ENCODE measurements around the gene TCEAL3. TPM values are rescaled to one million over a fixed set of nuclear protein-coding genes. Genes with fewer than 3 reads are reported as not detected.

The TCEAL3 gene, protein sequence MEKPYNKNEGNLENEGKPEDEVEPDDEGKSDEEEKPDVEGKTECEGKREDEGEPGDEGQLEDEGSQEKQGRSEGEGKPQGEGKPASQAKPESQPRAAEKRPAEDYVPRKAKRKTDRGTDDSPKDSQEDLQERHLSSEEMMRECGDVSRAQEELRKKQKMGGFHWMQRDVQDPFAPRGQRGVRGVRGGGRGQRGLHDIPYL
- total RNA-seq (ENCODE audit: low replicate concordance) = 12.0 and 12.3 TPM in 2 replicates

DNA sequence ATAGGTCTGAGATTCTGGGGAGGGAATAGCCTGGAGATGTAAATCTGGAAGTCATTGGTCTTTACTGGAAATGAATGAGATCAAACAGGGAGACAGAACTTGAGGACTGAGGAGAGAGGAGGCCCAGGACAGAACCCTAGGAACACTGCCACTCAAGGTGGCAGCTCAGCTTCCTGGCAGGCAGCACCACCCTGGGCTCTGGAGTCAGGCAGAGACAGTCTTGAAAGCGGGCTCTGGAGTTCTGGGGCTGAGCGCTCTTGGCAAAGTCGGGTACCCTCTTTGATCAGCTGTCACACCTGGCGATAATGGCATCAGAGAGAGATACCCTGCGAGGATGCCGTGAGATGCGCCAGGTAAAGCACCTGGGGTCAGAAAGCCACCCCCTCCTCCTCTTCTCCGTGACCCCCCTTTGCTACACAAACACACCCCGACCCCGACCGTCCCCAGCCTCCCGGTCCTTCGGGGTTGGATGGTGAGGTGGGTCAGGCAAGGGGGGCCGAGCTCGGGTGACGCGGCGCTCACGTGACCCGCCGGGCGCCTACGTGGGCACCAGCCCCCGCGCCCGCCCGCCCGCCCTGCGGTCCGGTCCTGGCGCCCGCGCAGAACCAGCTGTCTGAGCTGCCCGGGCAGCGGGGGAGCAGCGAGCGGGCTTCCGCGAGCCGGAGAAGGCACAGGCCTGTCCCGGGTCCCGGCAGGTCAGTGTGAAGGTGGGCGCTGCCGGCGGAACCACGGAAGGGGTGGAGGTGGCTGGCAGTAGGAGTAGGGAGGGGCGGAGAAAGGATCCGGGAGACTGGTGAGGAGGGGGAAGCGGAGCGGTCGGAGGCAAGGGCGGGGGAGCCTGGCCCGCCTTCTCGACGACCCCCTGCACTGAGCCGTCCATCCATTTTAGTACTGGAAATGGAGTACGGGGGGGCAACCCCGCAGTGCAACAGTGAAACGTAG is at the start of gene TCEAL3:
TSS of gene TCEAL3 (plus strand) at position 600 of the 942 bp plus-strand sequence. CDS start 1,102 bp downstream, outside the sequence.
- Histone ChIP-seq H3F3A (ENCODE audit: low read depth) (no peaks in the 10 kb centered on the region), H3K4me2 (peak within 1 kb of the TSS; percentile 79), H3K9ac (peak within 1 kb of the TSS; percentile 34), H3K9me3 (ENCODE audit: low read depth) (no peaks in the 10 kb centered on the region), H4K20me1 (ENCODE audit: low read depth) (no peaks in the 10 kb centered on the region), H3K79me2 (ENCODE audit: low read depth) (no peaks in the 10 kb centered on the region), H3K4me1 (no peaks in the 10 kb centered on the region), H3K27me3 (peaks cover 15% of the 10 kb centered on the region), H3K36me3 (no peaks in the 10 kb centered on the region), H3K27ac (no peak within 1 kb of the TSS), H3K4me3 (peak within 1 kb of the TSS; percentile 68), H2AFZ (replicated peaks) (peak within 1 kb of the TSS; percentile 38)
- peak; percentile 67 for DNase-seq (ENCODE audit: low spot score)
- H3K27ac Mint-ChIP-seq = peak within 1 kb of the TSS; percentile 64
- TF ChIP-seq EZH2 (IDR thresholded peaks at IDR 0.05) (no peak), EZH2phosphoT487 (IDR thresholded peaks at IDR 0.05) (no peak)
- TF ChIP-seq, protein P1, sequence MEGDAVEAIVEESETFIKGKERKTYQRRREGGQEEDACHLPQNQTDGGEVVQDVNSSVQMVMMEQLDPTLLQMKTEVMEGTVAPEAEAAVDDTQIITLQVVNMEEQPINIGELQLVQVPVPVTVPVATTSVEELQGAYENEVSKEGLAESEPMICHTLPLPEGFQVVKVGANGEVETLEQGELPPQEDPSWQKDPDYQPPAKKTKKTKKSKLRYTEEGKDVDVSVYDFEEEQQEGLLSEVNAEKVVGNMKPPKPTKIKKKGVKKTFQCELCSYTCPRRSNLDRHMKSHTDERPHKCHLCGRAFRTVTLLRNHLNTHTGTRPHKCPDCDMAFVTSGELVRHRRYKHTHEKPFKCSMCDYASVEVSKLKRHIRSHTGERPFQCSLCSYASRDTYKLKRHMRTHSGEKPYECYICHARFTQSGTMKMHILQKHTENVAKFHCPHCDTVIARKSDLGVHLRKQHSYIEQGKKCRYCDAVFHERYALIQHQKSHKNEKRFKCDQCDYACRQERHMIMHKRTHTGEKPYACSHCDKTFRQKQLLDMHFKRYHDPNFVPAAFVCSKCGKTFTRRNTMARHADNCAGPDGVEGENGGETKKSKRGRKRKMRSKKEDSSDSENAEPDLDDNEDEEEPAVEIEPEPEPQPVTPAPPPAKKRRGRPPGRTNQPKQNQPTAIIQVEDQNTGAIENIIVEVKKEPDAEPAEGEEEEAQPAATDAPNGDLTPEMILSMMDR (IDR thresholded peaks at IDR 0.05) = no peak
- peaks cover 7% of the 10 kb centered on the region for H3K4me1 Mint-ChIP-seq
- H3K36me3 Mint-ChIP-seq = peaks cover 11% of the 10 kb centered on the region
- H3K27me3 Mint-ChIP-seq (ENCODE audit: insufficient read depth, low read depth) = no peaks in the 10 kb centered on the region
- no peaks in the 10 kb centered on the region for H3K9me3 Mint-ChIP-seq
- H3K4me3 Mint-ChIP-seq = peak within 1 kb of the TSS; percentile 88

DNA sequence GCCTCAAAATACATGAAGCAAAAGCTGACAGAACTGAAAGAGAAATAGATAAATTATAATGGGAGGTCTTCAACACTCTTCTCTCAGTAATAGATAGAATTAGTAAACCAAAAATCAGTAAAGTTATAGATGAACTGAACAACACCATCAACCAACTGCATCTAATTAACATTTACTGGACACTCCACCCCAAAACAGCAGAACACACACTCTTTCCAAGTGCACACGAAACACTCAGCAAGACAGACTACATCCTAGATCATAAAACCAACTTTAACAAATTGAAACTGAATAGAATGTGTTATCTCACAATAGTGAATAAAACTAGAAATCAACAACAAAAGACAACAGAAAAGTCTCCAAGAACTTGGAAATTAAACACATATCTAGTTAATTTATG is 47.5 kb upstream of the TCEAL3 start:
- no peak overlapping the region for H2AFZ ChIP-seq (replicated peaks)
- no peaks in the 10 kb centered on the region for H3K9me3 ChIP-seq (ENCODE audit: low read depth)
- H3K4me1 Mint-ChIP-seq = peaks cover under 1% of the 10 kb centered on the region
- H3K36me3 Mint-ChIP-seq = no peaks in the 10 kb centered on the region
- H3K4me3 Mint-ChIP-seq = no peak overlapping the region
- H3K27ac Mint-ChIP-seq = no peak overlapping the region
- no peak for TF ChIP-seq EZH2phosphoT487 (IDR thresholded peaks at IDR 0.05)
- TF ChIP-seq, protein P1 (IDR thresholded peaks at IDR 0.05) = no peak
- no peak for TF ChIP-seq EZH2 (IDR thresholded peaks at IDR 0.05)
- H3K9me3 Mint-ChIP-seq = no peaks in the 10 kb centered on the region
- no peak for DNase-seq (ENCODE audit: low spot score)
- no peaks in the 10 kb centered on the region for H4K20me1 ChIP-seq (ENCODE audit: low read depth)
- H3K4me1 ChIP-seq = no peaks in the 10 kb centered on the region
- no peaks in the 10 kb centered on the region for H3K79me2 ChIP-seq (ENCODE audit: low read depth)
- no peaks in the 10 kb centered on the region for H3K36me3 ChIP-seq
- no peak overlapping the region for H3K27ac ChIP-seq
- no peak overlapping the region for H3K4me2 ChIP-seq
- H3K9ac ChIP-seq = no peak overlapping the region
- peaks cover 9% of the 10 kb centered on the region for H3K27me3 ChIP-seq
- H3K27me3 Mint-ChIP-seq (ENCODE audit: insufficient read depth, low read depth) = no peaks in the 10 kb centered on the region
- H3K4me3 ChIP-seq = no peak overlapping the region
- no peaks in the 10 kb centered on the region for H3F3A ChIP-seq (ENCODE audit: low read depth)

DNA sequence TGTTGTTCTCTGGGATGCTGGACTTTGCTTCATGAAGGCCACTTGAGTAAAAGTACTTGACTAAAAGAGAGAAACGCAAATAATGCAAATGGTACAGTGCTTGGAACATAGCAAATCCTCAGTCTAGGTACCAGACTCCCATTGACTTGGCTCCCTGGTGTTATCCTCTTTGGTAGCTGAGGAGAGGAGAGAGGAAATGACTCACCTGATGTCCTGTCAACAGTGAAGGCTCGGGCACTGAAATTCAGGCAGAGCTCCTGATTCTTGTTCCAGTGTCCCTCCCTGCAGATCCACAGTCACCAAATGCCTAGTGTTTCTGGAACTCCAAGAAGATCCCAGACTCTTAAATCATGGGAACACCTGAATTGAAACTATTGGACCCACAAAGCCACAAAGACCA is 45.0 kb upstream of the TCEAL3 start:
- no peaks in the 10 kb centered on the region for H3K4me1 Mint-ChIP-seq
- TF ChIP-seq EZH2 (IDR thresholded peaks at IDR 0.05) = no peak
- no peak for TF ChIP-seq EZH2phosphoT487 (IDR thresholded peaks at IDR 0.05)
- TF ChIP-seq, protein P1 (IDR thresholded peaks at IDR 0.05) = no peak

More for the DNA sequence above, 45.0 kb upstream of the TCEAL3 start:
- H3K27ac ChIP-seq = no peak overlapping the region
- H3K36me3 Mint-ChIP-seq = no peaks in the 10 kb centered on the region
- no peaks in the 10 kb centered on the region for H3K36me3 ChIP-seq
- H3K9me3 ChIP-seq (ENCODE audit: low read depth) = no peaks in the 10 kb centered on the region
- no peak overlapping the region for H3K4me3 Mint-ChIP-seq
- H3F3A ChIP-seq (ENCODE audit: low read depth) = no peaks in the 10 kb centered on the region
- H3K9me3 Mint-ChIP-seq = no peaks in the 10 kb centered on the region
- H3K79me2 ChIP-seq (ENCODE audit: low read depth) = no peaks in the 10 kb centered on the region
- H4K20me1 ChIP-seq (ENCODE audit: low read depth) = no peaks in the 10 kb centered on the region
- DNase-seq (ENCODE audit: low spot score) = no peak
- no peak overlapping the region for H3K27ac Mint-ChIP-seq
- no peaks in the 10 kb centered on the region for H3K4me1 ChIP-seq
- H3K4me2 ChIP-seq = no peak overlapping the region
- no peaks in the 10 kb centered on the region for H3K27me3 Mint-ChIP-seq (ENCODE audit: insufficient read depth, low read depth)
- no peak overlapping the region for H3K4me3 ChIP-seq
- H3K9ac ChIP-seq = no peak overlapping the region
- H2AFZ ChIP-seq (replicated peaks) = no peak overlapping the region
- H3K27me3 ChIP-seq = peaks cover 5% of the 10 kb centered on the region

All from neural progenitor cell (in vitro differentiated cells).